Epithelial cell of esophagus (primary cell): Measurements from ENCODE around the gene CYB561D1.

Experiments
- DNase-seq: peaks from one replicate; pipeline ENCODE4 v3.0.0; 2010; ENCODE audit warnings: low read depth
- H3K4me3 ChIP-seq: 2 replicates; pipeline ENCODE4 v1.5.1; 2011; ENCODE audit warnings: mild to moderate bottlenecking, low read length, control low read depth
- TF ChIP-seq, protein P1 (sequence below): IDR thresholded peaks from 2 replicates; pipeline ENCODE4 v1.5.1; 2011; ENCODE audit warnings: low read depth, mild to moderate bottlenecking, low read length, control low read depth, inconsistent platforms; ENCODE audit not compliant: insufficient read depth; ENCODE audit errors: missing control alignments

CYB561D1 gene

DNA sequence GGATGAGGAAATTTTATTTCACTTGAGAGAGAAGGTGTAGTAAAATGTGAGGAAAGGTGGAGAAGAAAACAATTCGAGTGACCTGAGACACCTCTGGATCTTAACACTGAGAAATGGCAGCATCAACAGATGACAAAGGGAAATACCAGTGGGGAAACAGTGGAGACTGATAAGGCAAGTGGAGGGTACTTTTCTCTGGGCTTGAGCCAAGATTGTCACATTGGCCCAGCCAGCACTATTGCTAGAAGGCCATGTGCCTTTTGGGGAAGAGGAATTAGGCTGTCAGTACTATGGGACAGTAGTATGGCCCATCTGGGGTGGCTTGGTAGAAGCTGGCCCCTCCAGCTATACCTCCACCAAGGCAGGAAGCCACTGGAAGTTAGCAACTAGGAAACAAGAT, 19.2 kb upstream of the CYB561D1 start:
- no peak for DNase-seq

DNA sequence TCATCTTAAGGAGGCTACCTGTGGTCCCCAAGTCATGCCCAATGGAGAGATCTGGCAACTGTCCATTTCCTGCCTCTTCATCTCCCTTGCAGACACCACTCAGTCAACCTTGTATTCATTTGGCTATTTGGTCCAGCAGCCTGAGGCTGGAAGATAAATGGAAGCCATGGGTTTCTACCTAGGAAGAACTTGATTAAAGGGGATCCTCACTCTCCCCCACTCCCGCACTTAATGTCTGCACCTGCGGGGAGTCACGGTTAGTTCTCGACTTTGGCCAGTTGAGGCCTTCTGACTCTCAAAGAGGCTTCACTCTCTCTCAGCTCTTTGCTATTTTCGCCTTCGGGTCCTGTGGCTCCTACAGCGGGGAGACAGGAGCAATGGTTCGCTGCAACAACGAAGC, 18.6 kb upstream of the CYB561D1 start:
- TF ChIP-seq, protein P1, sequence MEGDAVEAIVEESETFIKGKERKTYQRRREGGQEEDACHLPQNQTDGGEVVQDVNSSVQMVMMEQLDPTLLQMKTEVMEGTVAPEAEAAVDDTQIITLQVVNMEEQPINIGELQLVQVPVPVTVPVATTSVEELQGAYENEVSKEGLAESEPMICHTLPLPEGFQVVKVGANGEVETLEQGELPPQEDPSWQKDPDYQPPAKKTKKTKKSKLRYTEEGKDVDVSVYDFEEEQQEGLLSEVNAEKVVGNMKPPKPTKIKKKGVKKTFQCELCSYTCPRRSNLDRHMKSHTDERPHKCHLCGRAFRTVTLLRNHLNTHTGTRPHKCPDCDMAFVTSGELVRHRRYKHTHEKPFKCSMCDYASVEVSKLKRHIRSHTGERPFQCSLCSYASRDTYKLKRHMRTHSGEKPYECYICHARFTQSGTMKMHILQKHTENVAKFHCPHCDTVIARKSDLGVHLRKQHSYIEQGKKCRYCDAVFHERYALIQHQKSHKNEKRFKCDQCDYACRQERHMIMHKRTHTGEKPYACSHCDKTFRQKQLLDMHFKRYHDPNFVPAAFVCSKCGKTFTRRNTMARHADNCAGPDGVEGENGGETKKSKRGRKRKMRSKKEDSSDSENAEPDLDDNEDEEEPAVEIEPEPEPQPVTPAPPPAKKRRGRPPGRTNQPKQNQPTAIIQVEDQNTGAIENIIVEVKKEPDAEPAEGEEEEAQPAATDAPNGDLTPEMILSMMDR, result no peak
- DNase-seq, result no peak
- no peak overlapping the region for H3K4me3 ChIP-seq

More for the DNA sequence above, 19.2 kb upstream of the CYB561D1 start:
- TF ChIP-seq, protein P1, result no peak
- no peak overlapping the region for H3K4me3 ChIP-seq

DNA sequence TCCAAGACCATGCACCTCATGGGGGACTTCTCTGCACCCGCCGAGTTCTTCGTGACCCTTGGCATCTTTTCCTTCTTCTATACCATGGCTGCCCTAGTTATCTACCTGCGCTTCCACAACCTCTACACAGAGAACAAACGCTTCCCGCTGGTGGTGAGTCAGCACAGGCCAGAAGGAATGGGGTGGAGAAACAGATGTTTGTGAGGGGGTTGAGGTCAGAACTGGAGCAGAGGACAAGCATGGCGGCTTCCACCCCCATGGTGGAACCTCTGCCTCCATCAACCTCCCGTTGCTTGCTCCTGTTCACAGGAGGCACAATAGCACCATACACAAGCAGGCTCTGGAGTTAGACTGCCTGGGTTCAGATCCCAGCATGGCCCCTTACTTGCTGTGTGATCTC, 17.1 kb upstream of the CYB561D1 start:
- TF ChIP-seq, protein P1, result no peak
- H3K4me3 ChIP-seq, result no peak overlapping the region
- no peak for DNase-seq

DNA sequence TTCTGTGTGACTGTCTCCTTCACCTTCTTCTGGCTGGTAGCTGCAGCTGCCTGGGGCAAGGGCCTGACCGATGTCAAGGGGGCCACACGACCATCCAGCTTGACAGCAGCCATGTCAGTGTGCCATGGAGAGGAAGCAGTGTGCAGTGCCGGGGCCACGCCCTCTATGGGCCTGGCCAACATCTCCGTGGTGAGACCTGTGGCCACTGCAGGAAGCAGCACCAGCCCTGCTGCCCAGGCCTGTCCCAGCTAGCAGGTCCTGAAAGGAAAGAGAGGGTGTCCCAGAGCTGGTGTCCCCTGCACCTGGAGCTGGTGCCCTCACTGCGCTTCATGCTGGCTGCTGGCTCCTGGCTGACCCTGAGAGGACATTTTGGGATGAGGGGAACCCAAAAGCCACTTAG, 16.1 kb upstream of the CYB561D1 start:
- TF ChIP-seq, protein P1, result no peak
- DNase-seq, result no peak
- no peak overlapping the region for H3K4me3 ChIP-seq

DNA sequence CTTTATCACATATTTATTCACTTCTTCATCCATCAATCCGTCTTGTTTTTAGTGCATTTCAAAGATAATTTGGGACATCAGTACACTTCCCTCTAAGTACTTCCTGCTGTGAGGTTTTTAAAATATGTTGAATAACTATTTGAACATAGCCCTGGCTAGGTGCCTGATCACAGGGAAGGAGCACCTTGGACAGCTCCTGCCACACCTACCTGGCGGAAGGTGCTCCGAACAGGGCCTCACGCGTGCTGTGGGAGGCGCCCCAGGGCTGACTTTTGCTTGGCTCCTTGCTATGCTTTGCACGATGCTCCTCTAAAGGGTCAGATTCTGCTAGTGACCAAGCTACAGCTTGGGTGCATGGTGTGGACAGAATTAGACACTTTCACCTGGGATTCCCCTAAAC, 15.1 kb upstream of the CYB561D1 start:
- TF ChIP-seq, protein P1, result peak; percentile 6
- peak; percentile 78 for DNase-seq
- no peak overlapping the region for H3K4me3 ChIP-seq

DNA sequence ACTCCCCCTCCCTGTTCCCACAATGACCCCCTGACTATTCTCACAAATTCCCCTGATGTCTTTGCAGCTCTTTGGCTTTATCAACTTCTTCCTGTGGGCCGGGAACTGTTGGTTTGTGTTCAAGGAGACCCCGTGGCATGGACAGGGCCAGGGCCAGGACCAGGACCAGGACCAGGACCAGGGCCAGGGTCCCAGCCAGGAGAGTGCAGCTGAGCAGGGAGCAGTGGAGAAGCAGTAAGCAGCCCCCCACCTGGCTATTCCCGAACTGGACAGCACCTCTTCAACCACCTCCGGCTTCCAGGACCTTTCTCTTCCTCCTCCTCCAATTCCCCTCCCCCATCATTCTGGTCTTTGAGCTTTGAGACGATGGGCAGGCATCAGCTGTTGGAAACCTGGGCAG, 14.6 kb upstream of the CYB561D1 start:
- TF ChIP-seq, protein P1, result no peak
- no peak for DNase-seq
- no peak overlapping the region for H3K4me3 ChIP-seq

DNA sequence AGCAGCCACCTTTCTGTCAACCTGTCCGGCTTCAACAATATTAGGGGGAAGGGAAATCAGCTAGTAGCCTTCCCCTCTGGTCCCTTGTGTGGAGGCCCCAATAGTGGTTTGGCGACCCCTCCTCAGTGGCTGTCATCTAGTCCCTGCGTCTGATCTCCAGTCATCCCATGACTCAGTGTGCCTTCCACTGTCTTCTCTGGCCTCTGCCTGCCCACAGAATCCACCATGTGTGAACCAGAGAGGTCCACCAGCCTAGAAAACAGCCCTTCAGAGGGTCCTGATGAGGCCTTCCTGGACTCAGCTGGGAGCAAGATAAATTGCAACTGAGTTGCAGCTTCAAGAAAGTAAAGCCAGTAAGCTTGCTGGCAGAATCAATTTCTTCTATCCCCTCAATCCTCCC, 14.0 kb upstream of the CYB561D1 start:
- H3K4me3 ChIP-seq, result no peak overlapping the region
- TF ChIP-seq, protein P1, result no peak
- no peak for DNase-seq
